Ascending aorta (tissue), 2 donors: Measurements from ENCODE around the gene PPID. TPM values are rescaled to one million over a fixed set of nuclear protein-coding genes. Genes with fewer than 3 reads are reported as not detected.
"Not testable (repeated sequence)": the region's sequence is repeated elsewhere in the genome, so short reads cannot be mapped to it uniquely, and the experiment has no call there.

ENCODE experiments used
- DNase-seq, 2 donors: peaks; one replicate each; pipeline ENCODE4 v3.0.0-alpha.2; 2019; ENCODE audit warnings: low spot score in 2 of 2
- H3K27ac ChIP-seq, 2 donors: fragments of 200-600 bp; sonication (generic); one replicate each; pipeline ENCODE4 v1.5.1; 2016 to 2017; ENCODE audit warnings: mild to moderate bottlenecking in 1 of 2
- H3K27me3 ChIP-seq: fragments of 200-600 bp; sonication (generic); one replicate; pipeline ENCODE4 v1.5.1; 2017
- H3K36me3 ChIP-seq, 2 donors: fragments of 200-600 bp; sonication (generic); one replicate each; pipeline ENCODE4 v1.5.1; 2016
- H3K4me1 ChIP-seq, 2 donors: fragments of 200-600 bp; sonication (generic); one replicate each; pipeline ENCODE4 v1.5.1; 2016 to 2017; ENCODE audit warnings: mild to moderate bottlenecking in 1 of 2
- H3K4me3 ChIP-seq, 2 donors: fragments of 200-600 bp; sonication (generic); one replicate each; pipeline ENCODE4 v1.5.1; 2016 to 2017; ENCODE audit warnings: mild to moderate bottlenecking in 1 of 2
- H3K9me3 ChIP-seq, 2 donors: fragments of 200-600 bp; sonication (generic); one replicate each; pipeline ENCODE4 v1.5.1; 2016
- intact Hi-C: fragments of 100-400 bp; cut with DNase I; formaldehyde crosslinking; loops from one replicate; pipeline ENCODE4 v1.15.1; 2023
- total RNA-seq: library from RNA; depleted of rRNA; stranded (reverse); fragments of >200 nt; gene quantifications from one replicate; pipeline ENCODE4 v1.1.0, GENCODE V29; 2016
- TF ChIP-seq, protein P1 (sequence below), 3 experiments: fragments of 200-600 bp in 2 of 3; fragments of 450-650 bp in 1 of 3; sonication (generic) in 2 of 3; IDR thresholded peaks; one replicate each; pipeline ENCODE4 v1.5.1; 2016 to 2019; ENCODE audit warnings: antibody characterized with exemption in 3 of 3, mild to moderate bottlenecking in 1 of 3, moderate library complexity in 1 of 3

The PPID gene
- total RNA-seq, 1 donor from 2014 or later, result 20.8 TPM

DNA sequence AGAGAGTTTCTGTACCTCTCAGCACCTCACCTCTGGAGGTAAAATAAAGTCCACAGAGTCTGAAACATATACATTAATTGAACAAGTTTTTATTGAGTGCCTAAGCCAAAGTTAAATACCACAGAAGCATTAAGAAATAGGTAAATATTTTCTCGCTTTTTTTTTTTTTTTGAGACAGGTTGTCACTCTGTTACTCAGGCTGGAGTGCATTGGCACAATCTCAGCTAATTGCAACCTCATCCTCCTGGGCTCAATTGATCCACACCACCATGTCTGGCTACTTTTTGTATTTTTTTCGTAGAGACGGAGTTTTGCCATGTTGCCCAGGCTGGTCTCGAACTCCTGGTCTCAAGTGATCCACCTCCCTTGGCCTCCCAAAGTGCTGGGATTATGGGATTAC lies 35.5 kb upstream of the PPID start:
- no peaks in the 10 kb centered on the region for H3K9me3 ChIP-seq
- no peak for DNase-seq
- TF ChIP-seq, protein P1, sequence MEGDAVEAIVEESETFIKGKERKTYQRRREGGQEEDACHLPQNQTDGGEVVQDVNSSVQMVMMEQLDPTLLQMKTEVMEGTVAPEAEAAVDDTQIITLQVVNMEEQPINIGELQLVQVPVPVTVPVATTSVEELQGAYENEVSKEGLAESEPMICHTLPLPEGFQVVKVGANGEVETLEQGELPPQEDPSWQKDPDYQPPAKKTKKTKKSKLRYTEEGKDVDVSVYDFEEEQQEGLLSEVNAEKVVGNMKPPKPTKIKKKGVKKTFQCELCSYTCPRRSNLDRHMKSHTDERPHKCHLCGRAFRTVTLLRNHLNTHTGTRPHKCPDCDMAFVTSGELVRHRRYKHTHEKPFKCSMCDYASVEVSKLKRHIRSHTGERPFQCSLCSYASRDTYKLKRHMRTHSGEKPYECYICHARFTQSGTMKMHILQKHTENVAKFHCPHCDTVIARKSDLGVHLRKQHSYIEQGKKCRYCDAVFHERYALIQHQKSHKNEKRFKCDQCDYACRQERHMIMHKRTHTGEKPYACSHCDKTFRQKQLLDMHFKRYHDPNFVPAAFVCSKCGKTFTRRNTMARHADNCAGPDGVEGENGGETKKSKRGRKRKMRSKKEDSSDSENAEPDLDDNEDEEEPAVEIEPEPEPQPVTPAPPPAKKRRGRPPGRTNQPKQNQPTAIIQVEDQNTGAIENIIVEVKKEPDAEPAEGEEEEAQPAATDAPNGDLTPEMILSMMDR (IDR thresholded peaks at IDR 0.05), result no peak
- H3K4me1 ChIP-seq, result no peaks in the 10 kb centered on the region
- H3K27ac ChIP-seq, result no peak overlapping the region
- no peaks in the 10 kb centered on the region for H3K27me3 ChIP-seq
- intact Hi-C loops, result no loop called here
- H3K36me3 ChIP-seq, result no peaks in the 10 kb centered on the region
- no peak overlapping the region for H3K4me3 ChIP-seq

- H3K9me3 ChIP-seq, result no peaks in the 10 kb centered on the region
- no peak overlapping the region for H3K27ac ChIP-seq
- no peak for DNase-seq
- H3K4me3 ChIP-seq, result no peak overlapping the region
- H3K4me1 ChIP-seq, result no peaks in the 10 kb centered on the region
- intact Hi-C loops, result no loop called here
- H3K36me3 ChIP-seq, result no peaks in the 10 kb centered on the region
- TF ChIP-seq, protein P1 (IDR thresholded peaks at IDR 0.05), result no peak
- no peaks in the 10 kb centered on the region for H3K27me3 ChIP-seq
These were observed 34.9 kb upstream of the PPID start for GRCh38 chr4:158758142-158758541.

- H3K36me3 ChIP-seq, result no peaks in the 10 kb centered on the region
- no peaks in the 10 kb centered on the region for H3K4me1 ChIP-seq
- intact Hi-C loops, result no loop called here
- no peak overlapping the region for H3K27ac ChIP-seq
- H3K9me3 ChIP-seq, result no peaks in the 10 kb centered on the region
- no peak for DNase-seq
- H3K4me3 ChIP-seq, result no peak overlapping the region
- TF ChIP-seq, protein P1 (IDR thresholded peaks at IDR 0.05), result no peak
- no peaks in the 10 kb centered on the region for H3K27me3 ChIP-seq
These were observed 33.4 kb upstream of the PPID start for GRCh38 chr4:158756588-158756987.

DNA sequence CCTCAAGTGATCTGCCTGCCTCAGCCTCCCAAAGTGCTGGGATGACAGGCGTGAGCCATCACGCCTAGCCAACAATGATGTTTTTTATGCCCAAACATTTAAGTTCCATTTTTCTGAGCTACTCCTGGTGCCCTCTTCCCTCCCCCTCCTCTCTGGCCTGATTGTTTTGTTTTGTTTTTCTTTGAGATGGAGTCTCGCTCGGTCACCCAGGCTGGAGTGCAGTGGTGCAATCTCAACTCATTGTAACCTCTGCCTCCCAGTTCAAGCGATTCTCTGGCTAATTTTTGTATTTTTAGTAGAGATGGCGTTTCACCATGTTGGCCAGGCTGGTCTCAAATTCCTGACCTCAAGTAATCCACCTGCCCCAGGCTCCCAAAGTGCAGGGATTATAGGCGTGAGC lies 32.6 kb upstream of the PPID start:
- H3K27me3 ChIP-seq, intact Hi-C loops, H3K36me3 ChIP-seq, H3K9me3 ChIP-seq, H3K4me3 ChIP-seq, DNase-seq, H3K4me1 ChIP-seq, H3K27ac ChIP-seq: not testable (repeated sequence)

GRCh38 chr4:158754385-158755180 lies 31.4 kb upstream of the PPID start:
- peaks cover 0 to 3% of the 10 kb centered on the region in 2 donors for H3K4me1 ChIP-seq
- no peak for DNase-seq
- no peak overlapping the region for H3K27ac ChIP-seq
- no peaks in the 10 kb centered on the region for H3K36me3 ChIP-seq
- intact Hi-C loops, result no loop called here
- no peaks in the 10 kb centered on the region for H3K27me3 ChIP-seq
- no peaks in the 10 kb centered on the region for H3K9me3 ChIP-seq
- TF ChIP-seq, protein P1 (IDR thresholded peaks at IDR 0.05), result no peak
- no peak overlapping the region for H3K4me3 ChIP-seq

GRCh38 chr4:158750379-158750778 lies 27.2 kb upstream of the PPID start:
- Histone ChIP-seq H3K27ac (peak overlapping the region in 1 of 2 donors; percentile 34), H3K9me3 (no peaks in the 10 kb centered on the region), H3K36me3 (no peaks in the 10 kb centered on the region), H3K4me3 (no peak overlapping the region), H3K27me3 (no peaks in the 10 kb centered on the region), H3K4me1 (peaks cover 0 to 3% of the 10 kb centered on the region in 2 donors)
- TF ChIP-seq, protein P1 (IDR thresholded peaks at IDR 0.05), result no peak
- no peak for DNase-seq
- intact Hi-C loops, result no loop called here

DNA sequence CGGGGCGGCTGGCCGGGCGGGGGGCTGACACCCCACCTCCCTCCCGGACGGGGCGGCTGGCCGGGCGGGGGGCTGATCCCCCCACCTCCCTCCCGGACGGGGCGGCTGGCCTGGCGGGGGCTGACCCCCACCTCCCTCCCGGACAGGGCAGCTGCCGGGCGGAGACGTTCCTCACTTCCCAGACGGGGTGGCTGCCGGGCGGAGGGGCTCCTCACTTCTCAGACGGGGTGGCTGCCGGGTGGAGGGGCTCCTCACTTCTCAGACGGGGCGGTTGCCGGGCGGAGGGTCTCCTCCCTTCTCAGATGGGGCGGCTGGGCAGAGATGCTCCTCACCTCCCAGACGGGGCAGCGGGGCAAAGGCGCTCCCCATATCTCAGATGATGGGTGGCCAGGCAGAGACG lies 23.3 kb upstream of the PPID start:
- H3K27me3 ChIP-seq, DNase-seq, H3K27ac ChIP-seq, H3K9me3 ChIP-seq, intact Hi-C loops, H3K36me3 ChIP-seq, H3K4me3 ChIP-seq, H3K4me1 ChIP-seq: not testable (repeated sequence)
